Body of pancreas (tissue), 4 donors: ENCODE results near the gene GPR75. TPM values are rescaled to one million over a fixed set of nuclear protein-coding genes. Genes with fewer than 3 reads are reported as not detected.
"Not testable (repeated sequence)": the region's sequence is repeated elsewhere in the genome, so short reads cannot be mapped to it uniquely, and the experiment has no call there.

ENCODE experiments used
- ATAC-seq: fragments of 150-250 bp; one replicate; pipeline ENCODE4 v1.9.1; 2016
- DNase-seq, 4 donors: peaks; one replicate each; pipeline ENCODE4 v3.0.0-alpha.2; 2019
- H3K27ac ChIP-seq, 4 donors: fragments of 200-600 bp; sonication (generic); 1 replicate in 3 of 4; 2 replicates in 1 of 4; pipeline versions ENCODE4 v1.5.1 to v1.6.1; 2016 to 2019; ENCODE audit warnings: mild to moderate bottlenecking in 1 of 4, mixed read lengths in 1 of 4, moderate library complexity in 1 of 4
- H3K27me3 ChIP-seq, 2 donors: fragments of 200-600 bp; sonication (generic); one replicate each; pipeline ENCODE4 v1.6.0; 2016; ENCODE audit warnings: mild to moderate bottlenecking in 1 of 2
- H3K36me3 ChIP-seq, 2 donors: fragments of 200-600 bp; sonication (generic); replicated peaks in 1 of 2; 2 replicates each; pipeline ENCODE4 v1.5.1; 2016; ENCODE audit warnings: low read depth in 2 of 2; ENCODE audit not compliant: insufficient read depth in 1 of 2
- H3K4me1 ChIP-seq: fragments of 200-600 bp; sonication (generic); one replicate; pipeline ENCODE4 v1.6.0; 2016
- H3K4me3 ChIP-seq, 2 donors: fragments of 200-600 bp; sonication (generic); 1 replicate in 1 of 2; 2 replicates in 1 of 2; pipeline ENCODE4 v1.5.1; 2016 to 2019
- H3K9me3 ChIP-seq, 3 donors: fragments of 200-600 bp; sonication (generic); 1 replicate in 2 of 3; 2 replicates in 1 of 3; pipeline ENCODE4 v1.5.1; 2016
- POLR2A ChIP-seq, 3 donors: fragments of 450-650 bp; IDR thresholded peaks; one replicate each; pipeline ENCODE4 v1.6.1; 2016; ENCODE audit warnings: antibody characterized with exemption in 3 of 3, mild to moderate bottlenecking in 2 of 3
- WGBS, 2 donors: methylation state at CpG; one replicate each; pipeline ENCODE4 v1.1.5; 2017; 5-methylcytosine and 5-hydroxymethylcytosine counted together
- intact Hi-C: fragments of 100-400 bp; cut with DNase I; formaldehyde crosslinking; loops from one replicate; pipeline ENCODE4 v1.15.1; 2023
- total RNA-seq, 2 donors: library from RNA; depleted of rRNA; stranded (reverse); fragments of >200 nt; gene quantifications; one replicate each; pipeline ENCODE4 v1.1.0, GENCODE V29; 2016
- TF ChIP-seq, protein P1 (sequence below), 7 experiments: fragments of 450-650 bp in 4 of 7; fragments of 200-600 bp in 3 of 7; sonication (generic) in 3 of 7; IDR thresholded peaks; one replicate each; pipeline ENCODE4 v1.5.1; 2016 to 2019; ENCODE audit warnings: antibody characterized with exemption in 7 of 7

GPR75 gene
- total RNA-seq, 2 donors from 2014 or later, result 2.1 to 4.0 TPM

- no peak for ATAC-seq
- no peak for DNase-seq
- WGBS, 2 donors, result 93% methylated on average over 2 of the region's 2 CpGs
Measured at GRCh38 chr2:53848062-53848461, 11.7 kb downstream of the GPR75 start.

GRCh38 chr2:53843595-53843994 is 16.2 kb downstream of the GPR75 start:
- no peak for TF ChIP-seq POLR2A (IDR thresholded peaks at IDR 0.05)
- TF ChIP-seq, protein P1, sequence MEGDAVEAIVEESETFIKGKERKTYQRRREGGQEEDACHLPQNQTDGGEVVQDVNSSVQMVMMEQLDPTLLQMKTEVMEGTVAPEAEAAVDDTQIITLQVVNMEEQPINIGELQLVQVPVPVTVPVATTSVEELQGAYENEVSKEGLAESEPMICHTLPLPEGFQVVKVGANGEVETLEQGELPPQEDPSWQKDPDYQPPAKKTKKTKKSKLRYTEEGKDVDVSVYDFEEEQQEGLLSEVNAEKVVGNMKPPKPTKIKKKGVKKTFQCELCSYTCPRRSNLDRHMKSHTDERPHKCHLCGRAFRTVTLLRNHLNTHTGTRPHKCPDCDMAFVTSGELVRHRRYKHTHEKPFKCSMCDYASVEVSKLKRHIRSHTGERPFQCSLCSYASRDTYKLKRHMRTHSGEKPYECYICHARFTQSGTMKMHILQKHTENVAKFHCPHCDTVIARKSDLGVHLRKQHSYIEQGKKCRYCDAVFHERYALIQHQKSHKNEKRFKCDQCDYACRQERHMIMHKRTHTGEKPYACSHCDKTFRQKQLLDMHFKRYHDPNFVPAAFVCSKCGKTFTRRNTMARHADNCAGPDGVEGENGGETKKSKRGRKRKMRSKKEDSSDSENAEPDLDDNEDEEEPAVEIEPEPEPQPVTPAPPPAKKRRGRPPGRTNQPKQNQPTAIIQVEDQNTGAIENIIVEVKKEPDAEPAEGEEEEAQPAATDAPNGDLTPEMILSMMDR (IDR thresholded peaks at IDR 0.05), result no peak
- no peaks in the 10 kb centered on the region for H3K27me3 ChIP-seq
- no peak overlapping the region for H3K4me3 ChIP-seq
- DNase-seq (no peak), ATAC-seq (no peak)
- H3K4me1 ChIP-seq, result no peaks in the 10 kb centered on the region
- intact Hi-C loops, result no loop called here
- no peaks in the 10 kb centered on the region for H3K9me3 ChIP-seq
- no peaks in the 10 kb centered on the region for H3K36me3 ChIP-seq
- H3K27ac ChIP-seq, result no peak overlapping the region
- WGBS, 2 donors, result 69 to 81% methylated on average over 2 of the region's 2 CpGs

More at GRCh38 chr2:53848062-53848461, 11.7 kb downstream of the GPR75 start:
- Histone ChIP-seq H3K4me3 (no peak overlapping the region), H3K9me3 (no peaks in the 10 kb centered on the region), H3K36me3 (no peaks in the 10 kb centered on the region), H3K27ac (no peak overlapping the region), H3K27me3 (no peaks in the 10 kb centered on the region), H3K4me1 (no peaks in the 10 kb centered on the region)
- TF ChIP-seq POLR2A (IDR thresholded peaks at IDR 0.05), result no peak
- TF ChIP-seq, protein P1 (IDR thresholded peaks at IDR 0.05), result no peak
- intact Hi-C loops, result no loop called here

GRCh38 chr2:53842891-53843290 is 16.9 kb downstream of the GPR75 start:
- Histone ChIP-seq H3K4me1 (no peaks in the 10 kb centered on the region), H3K36me3 (no peaks in the 10 kb centered on the region), H3K4me3 (no peak overlapping the region), H3K27ac (no peak overlapping the region), H3K9me3 (no peaks in the 10 kb centered on the region), H3K27me3 (no peaks in the 10 kb centered on the region)
- WGBS, 2 donors, result 67 to 69% methylated on average over 3 of the region's 3 CpGs
- no peak for TF ChIP-seq POLR2A (IDR thresholded peaks at IDR 0.05)
- TF ChIP-seq, protein P1 (IDR thresholded peaks at IDR 0.05), result no peak
- no peak for DNase-seq
- ATAC-seq, result no peak
- intact Hi-C loops, result no loop called here

- H3K36me3 ChIP-seq, intact Hi-C loops, H3K27me3 ChIP-seq, H3K4me1 ChIP-seq, DNase-seq, H3K27ac ChIP-seq, ATAC-seq, H3K9me3 ChIP-seq, H3K4me3 ChIP-seq: not testable (repeated sequence)
- WGBS, 2 donors, result 89 to 99% methylated on average over 7 of the region's 7 CpGs
Measured at GRCh38 chr2:53841651-53842050, 18.1 kb downstream of the GPR75 start.

- Histone ChIP-seq H3K9me3 (no peaks in the 10 kb centered on the region), H3K27ac (no peak overlapping the region), H3K27me3 (no peaks in the 10 kb centered on the region), H3K4me3 (no peak overlapping the region), H3K36me3 (no peaks in the 10 kb centered on the region), H3K4me1 (no peaks in the 10 kb centered on the region)
- DNase-seq (no peak), ATAC-seq (no peak)
- intact Hi-C loops, result no loop called here
- no peak for TF ChIP-seq POLR2A (IDR thresholded peaks at IDR 0.05)
- TF ChIP-seq, protein P1 (IDR thresholded peaks at IDR 0.05), result no peak
- 60 to 67% methylated on average over 1 of the region's 1 CpG for WGBS, 2 donors
Measured at GRCh38 chr2:53840580-53840979, 19.2 kb downstream of the GPR75 start.

DNA sequence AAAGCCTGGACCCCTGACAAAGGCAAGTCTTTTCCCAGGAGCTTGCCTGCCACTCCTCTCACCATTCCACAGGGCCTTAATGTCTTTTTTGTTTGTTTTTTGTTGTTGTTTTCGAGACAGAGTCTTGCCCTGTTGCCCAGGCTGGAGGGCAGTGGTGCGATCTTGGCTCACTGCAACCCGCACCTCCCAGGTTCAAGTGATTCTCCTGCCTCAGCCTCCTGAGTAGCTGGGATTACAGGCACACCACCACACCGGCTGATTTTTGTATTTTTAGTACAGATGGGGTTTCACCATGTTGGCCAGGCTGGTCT is 29.8 kb downstream of the GPR75 start:
- DNase-seq, intact Hi-C loops, ATAC-seq, H3K9me3 ChIP-seq, H3K4me3 ChIP-seq, H3K36me3 ChIP-seq, H3K27me3 ChIP-seq, H3K27ac ChIP-seq: not testable (repeated sequence)
- H3K4me1 ChIP-seq, result peaks cover 14% of the 10 kb centered on the region
- 81 to 96% methylated on average over 4 of the region's 4 CpGs for WGBS, 2 donors
